ENCODE measurements around the gene HMGB2. TPM values are rescaled to one million over a fixed set of nuclear protein-coding genes. Genes with fewer than 3 reads are reported as not detected.

The HMGB2 gene
- total RNA-seq, 1 donor from 2014 or later: 201 TPM

DNA sequence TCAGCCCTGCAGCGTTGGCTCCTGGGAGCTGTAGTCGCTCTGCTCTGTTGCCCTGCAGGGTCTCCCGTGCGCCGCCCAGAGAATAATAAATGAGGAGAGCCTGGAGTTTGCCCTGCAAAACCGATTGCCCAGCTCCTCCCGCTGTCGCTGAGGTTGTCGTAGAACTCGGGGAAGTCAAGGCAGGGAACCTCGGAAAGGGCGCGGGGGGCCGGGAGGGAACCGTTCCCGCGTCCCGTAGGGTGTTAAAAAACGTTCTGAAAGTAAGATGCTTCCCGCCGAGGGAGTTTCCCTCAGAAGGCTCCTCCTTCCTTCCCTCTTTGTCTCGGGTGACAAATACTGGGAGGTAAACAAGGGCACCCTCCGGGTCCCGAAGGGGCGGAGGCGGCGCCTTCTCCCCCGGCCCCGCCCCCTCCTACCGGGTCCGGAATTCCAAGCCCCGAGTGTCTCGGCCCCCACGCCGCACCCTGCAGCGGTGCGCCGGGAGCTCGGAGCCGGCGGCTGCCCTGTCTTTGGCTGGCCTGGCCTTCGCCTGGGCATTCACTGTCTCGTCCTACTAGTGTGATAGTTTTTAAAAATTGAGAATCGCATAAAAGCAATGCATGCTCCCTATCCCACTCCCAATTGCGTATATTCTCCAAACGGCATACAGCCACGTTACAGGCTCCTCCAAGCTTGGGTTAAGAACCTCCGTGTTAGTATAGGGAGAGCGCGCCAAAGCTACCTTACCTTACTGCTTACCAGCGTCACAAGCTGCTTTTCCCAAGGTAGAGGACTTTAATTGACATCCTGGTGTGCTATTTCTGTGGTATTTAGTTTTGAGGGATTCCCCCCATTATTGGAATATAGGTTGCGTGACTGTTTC is 964 bp upstream of the HMGB2 start:
- TF ChIP-seq, protein P1, sequence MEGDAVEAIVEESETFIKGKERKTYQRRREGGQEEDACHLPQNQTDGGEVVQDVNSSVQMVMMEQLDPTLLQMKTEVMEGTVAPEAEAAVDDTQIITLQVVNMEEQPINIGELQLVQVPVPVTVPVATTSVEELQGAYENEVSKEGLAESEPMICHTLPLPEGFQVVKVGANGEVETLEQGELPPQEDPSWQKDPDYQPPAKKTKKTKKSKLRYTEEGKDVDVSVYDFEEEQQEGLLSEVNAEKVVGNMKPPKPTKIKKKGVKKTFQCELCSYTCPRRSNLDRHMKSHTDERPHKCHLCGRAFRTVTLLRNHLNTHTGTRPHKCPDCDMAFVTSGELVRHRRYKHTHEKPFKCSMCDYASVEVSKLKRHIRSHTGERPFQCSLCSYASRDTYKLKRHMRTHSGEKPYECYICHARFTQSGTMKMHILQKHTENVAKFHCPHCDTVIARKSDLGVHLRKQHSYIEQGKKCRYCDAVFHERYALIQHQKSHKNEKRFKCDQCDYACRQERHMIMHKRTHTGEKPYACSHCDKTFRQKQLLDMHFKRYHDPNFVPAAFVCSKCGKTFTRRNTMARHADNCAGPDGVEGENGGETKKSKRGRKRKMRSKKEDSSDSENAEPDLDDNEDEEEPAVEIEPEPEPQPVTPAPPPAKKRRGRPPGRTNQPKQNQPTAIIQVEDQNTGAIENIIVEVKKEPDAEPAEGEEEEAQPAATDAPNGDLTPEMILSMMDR (conservative IDR thresholded peaks at IDR 0.05): no peak
- Mint-ChIP-seq H3K27ac (peak overlapping the region; percentile 100), H3K4me3 (peak overlapping the region; percentile 100), H3K4me1 (ENCODE audit: unreplicated experiment) (peaks cover 22% of the 10 kb centered on the region), H3K36me3 (peaks cover 25% of the 10 kb centered on the region), H3K27me3 (peaks cover 4% of the 10 kb centered on the region), H3K9me3 (no peaks in the 10 kb centered on the region)
- DNase-seq (ENCODE audit: extremely low spot score, unreplicated experiment): peak; percentile 87

DNA sequence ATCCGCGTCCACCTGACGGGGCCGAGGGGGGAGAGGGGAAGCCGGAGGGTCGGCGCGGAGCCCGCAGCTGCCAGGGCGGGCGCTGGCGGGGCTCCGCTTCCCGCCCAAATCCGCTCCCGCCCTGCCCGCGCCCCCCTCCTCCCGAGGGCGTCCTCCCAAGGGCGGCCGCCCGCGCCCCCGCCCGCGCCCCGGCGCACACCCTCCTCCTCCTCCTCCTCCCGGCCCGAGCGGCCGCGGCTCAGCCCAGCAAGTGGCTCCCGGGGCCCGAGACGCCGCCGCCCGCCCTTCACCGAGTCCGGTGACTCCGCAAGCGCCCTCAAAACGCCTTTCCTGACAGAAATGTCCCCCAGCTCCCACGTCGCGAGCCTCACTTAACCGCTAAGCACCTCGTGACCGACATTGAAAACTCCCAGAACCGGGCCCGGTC is 487 bp downstream of the HMGB2 start:
- Mint-ChIP-seq H3K36me3 (peaks cover 31% of the 10 kb centered on the region), H3K27me3 (peaks cover 4% of the 10 kb centered on the region), H3K9me3 (no peaks in the 10 kb centered on the region), H3K4me3 (peak overlapping the region; percentile 100), H3K4me1 (ENCODE audit: unreplicated experiment) (peaks cover 22% of the 10 kb centered on the region), H3K27ac (peak overlapping the region; percentile 100)
- peak; percentile 70 for DNase-seq (ENCODE audit: extremely low spot score, unreplicated experiment)
- TF ChIP-seq, protein P1 (conservative IDR thresholded peaks at IDR 0.05): no peak

DNA sequence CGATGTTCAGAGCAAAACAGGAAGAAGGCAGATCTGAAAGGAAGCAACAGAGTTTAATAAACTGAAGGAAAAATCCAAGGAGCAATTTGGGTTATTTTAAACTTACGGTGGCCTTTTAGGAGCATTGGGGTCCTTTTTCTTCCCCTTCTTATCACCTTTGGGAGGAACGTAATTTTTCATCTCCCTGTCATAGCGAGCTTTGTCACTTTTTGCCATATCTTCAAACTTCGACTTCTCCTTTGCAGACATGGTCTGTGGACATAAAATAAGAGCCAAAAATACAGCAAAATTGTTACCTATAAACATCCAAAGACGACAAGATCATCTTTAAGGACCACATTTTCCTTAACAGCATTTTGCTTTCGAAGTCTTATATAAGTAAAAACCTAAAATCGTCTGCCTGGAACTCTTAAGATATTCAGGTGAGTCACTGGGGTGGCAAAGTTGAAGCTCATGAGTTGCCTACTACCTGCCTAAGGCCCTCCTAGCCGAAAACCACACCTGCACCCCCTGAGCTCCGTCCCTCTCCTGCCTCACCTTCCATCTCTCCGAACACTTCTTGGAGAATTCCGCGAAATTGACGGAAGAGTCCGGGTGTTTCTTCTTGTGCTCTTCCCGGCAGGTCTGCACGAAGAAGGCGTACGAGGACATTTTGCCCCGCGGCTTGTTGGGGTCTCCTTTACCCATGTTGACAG is 1.0 kb downstream of the HMGB2 start:
- Mint-ChIP-seq H3K36me3 (peaks cover 31% of the 10 kb centered on the region), H3K9me3 (no peaks in the 10 kb centered on the region), H3K4me3 (peak overlapping the region; percentile 98), H3K27ac (peak overlapping the region; percentile 100), H3K4me1 (ENCODE audit: unreplicated experiment) (peaks cover 22% of the 10 kb centered on the region), H3K27me3 (peaks cover 4% of the 10 kb centered on the region)
- TF ChIP-seq, protein P1 (conservative IDR thresholded peaks at IDR 0.05): no peak
- DNase-seq (ENCODE audit: extremely low spot score, unreplicated experiment): no peak

DNA sequence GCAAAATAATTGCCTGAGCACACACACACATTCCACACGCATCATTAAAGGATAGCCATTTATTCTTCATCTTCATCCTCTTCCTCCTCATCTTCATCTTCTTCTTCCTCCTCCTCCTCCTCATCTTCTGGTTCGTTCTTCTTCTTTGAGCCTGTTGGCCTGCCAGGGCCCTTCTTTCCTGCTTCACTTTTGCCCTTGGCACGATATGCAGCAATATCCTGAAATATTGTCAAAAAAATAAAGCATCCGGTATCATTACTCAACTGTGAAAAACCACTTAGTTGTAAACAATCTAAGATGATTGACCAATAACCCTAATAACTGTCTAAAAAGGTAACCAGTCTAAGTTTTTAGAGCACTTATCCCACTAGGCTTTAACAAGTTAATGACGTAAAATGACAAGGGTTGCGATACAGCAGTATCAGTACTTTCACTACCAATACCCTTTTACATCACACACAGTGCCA is 2.1 kb downstream of the HMGB2 start:
- Mint-ChIP-seq H3K4me3 (peak overlapping the region; percentile 98), H3K27ac (peak overlapping the region; percentile 100), H3K27me3 (peaks cover 4% of the 10 kb centered on the region), H3K36me3 (peaks cover 32% of the 10 kb centered on the region), H3K4me1 (ENCODE audit: unreplicated experiment) (peaks cover 22% of the 10 kb centered on the region), H3K9me3 (no peaks in the 10 kb centered on the region)
- DNase-seq (ENCODE audit: extremely low spot score, unreplicated experiment): no peak
- TF ChIP-seq, protein P1 (conservative IDR thresholded peaks at IDR 0.05): no peak

DNA sequence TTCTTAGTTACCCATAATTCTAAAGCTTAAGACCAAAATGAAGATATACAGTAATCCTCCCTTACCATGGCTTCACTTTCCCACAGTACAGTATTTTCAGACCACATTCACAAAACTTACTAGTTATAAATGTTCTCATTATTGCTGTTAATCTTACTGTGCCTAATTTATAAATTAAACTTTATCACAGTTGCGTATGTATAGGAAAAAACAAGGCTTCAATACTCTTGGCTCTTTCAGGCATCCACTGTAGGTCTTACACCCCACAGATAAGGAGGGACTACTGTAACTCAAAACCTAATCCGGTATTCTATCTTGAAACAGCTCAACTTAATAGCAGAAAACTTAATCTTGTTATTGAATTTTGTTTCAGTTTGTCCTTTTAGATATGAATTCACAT is 3.6 kb downstream of the HMGB2 start:
- Mint-ChIP-seq H3K27me3 (peaks cover 4% of the 10 kb centered on the region), H3K4me1 (ENCODE audit: unreplicated experiment) (peaks cover 15% of the 10 kb centered on the region), H3K9me3 (no peaks in the 10 kb centered on the region), H3K4me3 (no peak overlapping the region), H3K27ac (no peak overlapping the region), H3K36me3 (peaks cover 34% of the 10 kb centered on the region)
- TF ChIP-seq, protein P1 (conservative IDR thresholded peaks at IDR 0.05): no peak
- no peak for DNase-seq (ENCODE audit: extremely low spot score, unreplicated experiment)
